Central memory CD8-positive, alpha-beta T cell (primary cell): Measurements from ENCODE around the gene CEP112.

Source experiments
- ATAC-seq: fragments of 150-1000 bp; cut with Tn5 transposase; replicated peaks from 2 replicates; pipeline ENCODE4 v1.10.0; 2022; ENCODE audit warnings: mild to moderate bottlenecking, moderate FRiP score, moderate number of reproducible peaks; ENCODE audit not compliant: poor library complexity, severe bottlenecking; ENCODE audit errors: extremely low read depth
- DNase-seq, 2 donors: peaks; one replicate each; pipeline ENCODE4 v3.0.0; 2021; ENCODE audit warnings: low spot score in 2 of 2
- H3K27ac Mint-ChIP-seq: one replicate; pipeline ENCODE4 v1.8.0; 2022; ENCODE audit warnings: low read depth, mild to moderate bottlenecking, moderate library complexity, mixed read lengths
- H3K27me3 Mint-ChIP-seq: one replicate; pipeline ENCODE4 v1.8.0; 2022; ENCODE audit warnings: mixed read lengths
- H3K36me3 Mint-ChIP-seq: one replicate; pipeline ENCODE4 v1.8.0; 2022; ENCODE audit warnings: mild to moderate bottlenecking, moderate library complexity, mixed read lengths; ENCODE audit not compliant: insufficient read depth
- H3K4me1 Mint-ChIP-seq: one replicate; pipeline ENCODE4 v1.8.0; 2022; ENCODE audit warnings: mixed read lengths
- H3K4me3 Mint-ChIP-seq: one replicate; pipeline ENCODE4 v1.8.0; 2022; ENCODE audit warnings: mild to moderate bottlenecking, moderate library complexity, mixed read lengths
- H3K9me3 Mint-ChIP-seq: one replicate; pipeline ENCODE4 v1.8.0; 2022; ENCODE audit warnings: mixed read lengths

The CEP112 gene

DNA sequence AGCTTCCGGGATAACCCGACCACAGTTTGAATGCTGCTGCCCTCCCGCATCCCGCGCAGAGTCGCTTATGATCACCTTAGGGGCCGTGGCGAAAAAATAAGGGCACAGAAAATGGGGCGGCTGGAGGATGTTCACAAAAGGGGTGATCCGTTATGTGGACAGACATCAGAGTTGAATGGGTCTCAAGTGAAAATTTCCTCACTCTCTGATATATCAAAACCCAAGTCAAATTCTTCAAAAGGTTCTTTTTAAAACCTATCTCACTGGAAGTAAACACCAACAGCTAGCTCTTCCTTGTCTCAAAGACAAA is 400 bp upstream of the CEP112 start:
- H3K9me3 Mint-ChIP-seq = no peaks in the 10 kb centered on the region
- DNase-seq (no peak), ATAC-seq (no peak)
- no peaks in the 10 kb centered on the region for H3K4me1 Mint-ChIP-seq
- H3K4me3 Mint-ChIP-seq = peak overlapping the region; percentile 76
- peaks cover 10% of the 10 kb centered on the region for H3K36me3 Mint-ChIP-seq
- no peaks in the 10 kb centered on the region for H3K27me3 Mint-ChIP-seq
- peak overlapping the region; percentile 93 for H3K27ac Mint-ChIP-seq

- peak overlapping the region; percentile 93 for H3K27ac Mint-ChIP-seq
- H3K36me3 Mint-ChIP-seq = peaks cover 10% of the 10 kb centered on the region
- no peaks in the 10 kb centered on the region for H3K27me3 Mint-ChIP-seq
- peak overlapping the region; percentile 76 for H3K4me3 Mint-ChIP-seq
- ATAC-seq (no peak), DNase-seq (no peak)
- H3K9me3 Mint-ChIP-seq = no peaks in the 10 kb centered on the region
- no peaks in the 10 kb centered on the region for H3K4me1 Mint-ChIP-seq
Observed at GRCh38 chr17:66190738-66191592, 968 bp downstream of the CEP112 start.

GRCh38 chr17:66187718-66188117 is 4.2 kb downstream of the CEP112 start:
- H3K27me3 Mint-ChIP-seq = no peaks in the 10 kb centered on the region
- H3K27ac Mint-ChIP-seq = no peak overlapping the region
- ATAC-seq = no peak
- no peaks in the 10 kb centered on the region for H3K4me1 Mint-ChIP-seq
- no peak for DNase-seq
- no peaks in the 10 kb centered on the region for H3K9me3 Mint-ChIP-seq
- H3K4me3 Mint-ChIP-seq = no peak overlapping the region
- H3K36me3 Mint-ChIP-seq = peaks cover 10% of the 10 kb centered on the region

DNA sequence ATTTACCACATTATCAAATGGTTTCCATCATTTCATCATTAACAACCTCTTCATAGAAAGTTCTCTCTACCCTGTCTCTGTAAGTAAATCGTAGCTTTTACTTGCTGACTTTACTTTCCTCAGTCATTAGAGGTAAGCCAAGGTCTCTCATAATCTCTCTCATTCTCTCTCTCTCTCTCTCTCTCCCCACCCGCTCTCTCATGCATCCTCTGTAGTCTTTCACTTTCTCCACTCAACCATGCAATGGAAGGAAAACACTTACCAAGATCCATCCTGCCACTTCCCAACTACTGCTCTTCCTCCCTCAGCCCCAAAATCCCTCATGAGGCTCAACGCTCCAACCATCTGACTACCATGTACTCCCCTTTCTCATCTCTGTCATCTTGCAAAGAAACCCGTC is 6.1 kb downstream of the CEP112 start:
- H3K4me3 Mint-ChIP-seq = no peak overlapping the region
- no peaks in the 10 kb centered on the region for H3K27me3 Mint-ChIP-seq
- no peaks in the 10 kb centered on the region for H3K9me3 Mint-ChIP-seq

GRCh38 chr17:66184392-66184791 is 7.5 kb downstream of the CEP112 start:
- H3K36me3 Mint-ChIP-seq = peaks cover 6% of the 10 kb centered on the region
- no peaks in the 10 kb centered on the region for H3K9me3 Mint-ChIP-seq
- DNase-seq = no peak
- H3K27me3 Mint-ChIP-seq = no peaks in the 10 kb centered on the region
- no peak overlapping the region for H3K4me3 Mint-ChIP-seq
- no peaks in the 10 kb centered on the region for H3K4me1 Mint-ChIP-seq
- H3K27ac Mint-ChIP-seq = no peak overlapping the region
- no peak for ATAC-seq

More for the DNA sequence above, 6.1 kb downstream of the CEP112 start:
- Mint-ChIP-seq H3K36me3 (peaks cover 6% of the 10 kb centered on the region), H3K27ac (no peak overlapping the region), H3K4me1 (no peaks in the 10 kb centered on the region)
- ATAC-seq (no peak), DNase-seq (no peak)

GRCh38 chr17:66183529-66183928 is 8.4 kb downstream of the CEP112 start:
- Mint-ChIP-seq H3K27me3 (no peaks in the 10 kb centered on the region), H3K27ac (no peak overlapping the region), H3K9me3 (no peaks in the 10 kb centered on the region), H3K36me3 (peaks cover 8% of the 10 kb centered on the region), H3K4me1 (no peaks in the 10 kb centered on the region), H3K4me3 (no peak overlapping the region)
- ATAC-seq (no peak), DNase-seq (no peak)

GRCh38 chr17:66178642-66179041 is 13.3 kb downstream of the CEP112 start:
- no peaks in the 10 kb centered on the region for H3K27me3 Mint-ChIP-seq
- H3K9me3 Mint-ChIP-seq = no peaks in the 10 kb centered on the region
- DNase-seq (no peak), ATAC-seq (no peak)
- H3K36me3 Mint-ChIP-seq = peaks cover 8% of the 10 kb centered on the region
- H3K4me1 Mint-ChIP-seq = no peaks in the 10 kb centered on the region
- H3K4me3 Mint-ChIP-seq = no peak overlapping the region
- H3K27ac Mint-ChIP-seq = no peak overlapping the region

DNA sequence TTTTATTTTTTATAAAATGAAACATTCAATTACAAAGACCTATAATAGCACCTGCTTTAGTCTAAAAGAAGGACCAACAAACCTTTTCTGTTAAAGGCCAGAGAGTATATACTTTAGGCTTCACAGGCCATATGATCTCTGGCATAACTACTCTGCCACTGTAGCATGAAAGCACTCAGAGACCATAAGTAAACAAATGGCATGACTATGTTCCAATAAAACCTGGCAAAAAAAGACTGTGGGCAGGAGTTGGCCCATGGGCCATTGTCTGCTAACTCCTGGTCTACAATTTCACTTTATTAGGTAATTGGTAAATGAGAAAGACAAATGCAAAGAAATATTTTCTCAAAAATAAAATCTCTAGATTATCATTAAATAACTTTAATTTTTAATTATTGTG is 14.9 kb downstream of the CEP112 start:
- DNase-seq (no peak), ATAC-seq (no peak)
- no peak overlapping the region for H3K27ac Mint-ChIP-seq
- no peaks in the 10 kb centered on the region for H3K27me3 Mint-ChIP-seq
- no peaks in the 10 kb centered on the region for H3K4me1 Mint-ChIP-seq
- H3K36me3 Mint-ChIP-seq = peaks cover 8% of the 10 kb centered on the region
- H3K4me3 Mint-ChIP-seq = no peak overlapping the region
- H3K9me3 Mint-ChIP-seq = no peaks in the 10 kb centered on the region

DNA sequence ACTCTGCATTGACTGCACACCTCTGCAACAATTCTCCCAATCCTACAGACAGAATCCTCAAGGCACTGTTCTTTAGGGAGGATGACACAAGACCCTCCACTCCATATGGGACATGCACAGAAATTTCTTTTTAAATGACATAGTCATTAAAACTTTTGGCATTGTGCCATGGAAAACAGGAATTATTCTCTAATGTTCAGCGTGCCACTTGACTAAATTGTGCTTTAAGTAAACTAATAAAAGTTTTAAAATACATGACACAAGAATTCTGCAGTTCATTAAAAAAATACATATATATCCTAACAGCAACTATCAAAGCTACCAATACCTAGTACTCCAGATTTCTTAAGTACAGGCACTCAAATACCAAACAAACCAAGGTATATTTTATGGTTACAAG is 16.0 kb downstream of the CEP112 start:
- Mint-ChIP-seq H3K27me3 (no peaks in the 10 kb centered on the region), H3K4me1 (no peaks in the 10 kb centered on the region), H3K9me3 (no peaks in the 10 kb centered on the region), H3K4me3 (no peak overlapping the region), H3K27ac (no peak overlapping the region), H3K36me3 (peaks cover 3% of the 10 kb centered on the region)
- no peak for ATAC-seq
- DNase-seq = no peak

GRCh38 chr17:66172691-66173223 is 19.2 kb downstream of the CEP112 start:
- H3K27me3 Mint-ChIP-seq = no peaks in the 10 kb centered on the region
- H3K27ac Mint-ChIP-seq = no peak overlapping the region
- no peak for DNase-seq
- ATAC-seq = no peak
- H3K9me3 Mint-ChIP-seq = no peaks in the 10 kb centered on the region
- no peaks in the 10 kb centered on the region for H3K4me1 Mint-ChIP-seq
- H3K36me3 Mint-ChIP-seq = no peaks in the 10 kb centered on the region
- H3K4me3 Mint-ChIP-seq = no peak overlapping the region

DNA sequence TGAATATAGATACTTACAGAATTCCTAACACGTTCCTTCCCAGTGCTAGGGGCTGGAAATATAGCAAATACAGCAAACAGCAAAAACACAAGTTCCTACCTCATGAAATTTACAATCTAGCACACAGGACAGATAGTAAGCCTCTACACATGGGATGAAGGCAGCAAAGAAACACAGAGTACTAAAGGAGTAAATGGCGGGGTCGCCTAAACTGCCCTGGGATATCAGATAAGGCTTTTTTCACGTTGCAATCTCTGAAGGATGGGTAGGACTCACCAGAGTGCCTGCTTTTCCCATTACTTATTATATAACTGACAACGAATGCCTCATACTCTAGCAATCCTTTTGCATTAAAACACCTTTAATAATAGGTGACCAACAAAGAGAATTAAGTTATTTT is 19.8 kb downstream of the CEP112 start:
- Mint-ChIP-seq H3K4me1 (no peaks in the 10 kb centered on the region), H3K36me3 (no peaks in the 10 kb centered on the region), H3K27ac (no peak overlapping the region), H3K9me3 (no peaks in the 10 kb centered on the region), H3K4me3 (no peak overlapping the region), H3K27me3 (no peaks in the 10 kb centered on the region)
- ATAC-seq = no peak
- DNase-seq = no peak

DNA sequence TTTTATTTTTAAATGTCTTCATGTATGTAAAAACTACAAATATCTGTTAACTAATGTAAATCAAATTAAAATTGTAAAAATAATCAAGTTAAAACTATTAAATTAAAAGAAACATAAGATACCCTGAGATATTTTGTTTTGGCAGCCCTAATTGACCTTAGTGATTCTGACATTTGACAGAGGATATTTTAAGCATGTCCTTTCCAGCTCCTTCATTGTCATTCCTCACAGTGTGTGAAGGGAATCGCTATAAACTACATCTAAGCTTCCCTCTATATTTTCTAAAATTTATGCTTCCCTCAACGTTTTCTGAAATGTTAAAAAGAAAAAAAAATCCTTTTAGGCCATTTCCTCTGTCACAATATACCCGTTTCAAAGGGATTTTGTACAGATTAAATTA is 20.2 kb downstream of the CEP112 start:
- DNase-seq (no peak), ATAC-seq (no peak)
- Mint-ChIP-seq H3K36me3 (no peaks in the 10 kb centered on the region), H3K9me3 (no peaks in the 10 kb centered on the region), H3K27ac (no peak overlapping the region), H3K4me1 (no peaks in the 10 kb centered on the region), H3K4me3 (no peak overlapping the region), H3K27me3 (no peaks in the 10 kb centered on the region)

- no peak for DNase-seq
- no peak for ATAC-seq
- Mint-ChIP-seq H3K36me3 (no peaks in the 10 kb centered on the region), H3K9me3 (no peaks in the 10 kb centered on the region), H3K27ac (no peak overlapping the region), H3K4me3 (no peak overlapping the region), H3K4me1 (no peaks in the 10 kb centered on the region), H3K27me3 (no peaks in the 10 kb centered on the region)
Observed at GRCh38 chr17:66171172-66171571, 20.8 kb downstream of the CEP112 start.
